RCC 7860 (cell line): Measurements from ENCODE around the gene ZNF598.
A peak's percentile ranks its signal among the peaks of the same experiment; 100 is the strongest.
"Not testable (repeated sequence)": the region's sequence is repeated elsewhere in the genome, so short reads cannot be mapped to it uniquely, and the experiment has no call there.

Source experiments
- DNase-seq: peaks from one replicate; pipeline ENCODE4 v3.0.0-alpha.2; 2015; ENCODE audit warnings: low spot score
- FAIRE-seq: peaks from 2 replicates; lab custom pipeline; 2012; peaks lifted over from hg19 to GRCh38; lab: Jason Lieb, UNC

The ZNF598 gene

GRCh38 chr16:1960665-1961630, 48.7 kb downstream of the ZNF598 start:
- DNase-seq = peak; percentile 64

GRCh38 chr16:1959269-1960039, 50.2 kb downstream of the ZNF598 start, which contains the start of gene NDUFB10:
Gene NDUFB10, plus strand, starts transcription at chr16:1959538. Its CDS starts 87 bp downstream, at chr16:1959625.
- no peak for FAIRE-seq

More at GRCh38 chr16:1960665-1961630, 48.7 kb downstream of the ZNF598 start:
- FAIRE-seq = no peak

GRCh38 chr16:1958715-1959268, 50.8 kb downstream of the ZNF598 start:
- no peak for DNase-seq
- no peak for FAIRE-seq

More at GRCh38 chr16:1959269-1960039, 50.2 kb downstream of the ZNF598 start, which contains the start of gene NDUFB10:
- DNase-seq = peak; percentile 80

- FAIRE-seq, DNase-seq: not testable (repeated sequence)
These were observed 51.5 kb downstream of the ZNF598 start for GRCh38 chr16:1958143-1958491.

- not testable (repeated sequence) for FAIRE-seq, DNase-seq
These were observed 52.0 kb downstream of the ZNF598 start for GRCh38 chr16:1957434-1958142.

GRCh38 chr16:1953734-1954133, 55.9 kb downstream of the ZNF598 start:
- DNase-seq = no peak
- no peak for FAIRE-seq

GRCh38 chr16:1950559-1950958, 59.1 kb downstream of the ZNF598 start:
- DNase-seq = no peak
- no peak for FAIRE-seq

GRCh38 chr16:1950047-1950446, 59.6 kb downstream of the ZNF598 start:
- FAIRE-seq (no peak), DNase-seq (no peak)

- no peak for DNase-seq
- FAIRE-seq = no peak
These were observed 60.1 kb downstream of the ZNF598 start for GRCh38 chr16:1949507-1949906.
